ENCODE data around the gene RFX3.

GRCh38 chr9:3455717-3456116 lies 70.1 kb downstream of the RFX3 start:
- TF ChIP-seq CTCF (IDR thresholded peaks at IDR 0.05) (no peak), POLR2AphosphoS5 (IDR thresholded peaks at IDR 0.05; ENCODE audit: low read depth, low read length) (no peak)

Data from Panc1 (cell line).